Rectal smooth muscle tissue (tissue), 1 donor: Measurements from ENCODE around the gene IL16.

Source experiments
- H3K27ac ChIP-seq: one replicate; pipeline ENCODE4 v1.7.0; 2013; ENCODE audit warnings: low read depth, low read length, inconsistent platforms
- H3K27me3 ChIP-seq: one replicate; pipeline ENCODE4 v1.7.0; 2013; ENCODE audit warnings: low read length; ENCODE audit not compliant: control insufficient read depth, insufficient read depth
- H3K36me3 ChIP-seq: one replicate; pipeline ENCODE4 v1.7.0; 2013; ENCODE audit warnings: low read length; ENCODE audit not compliant: control insufficient read depth, insufficient read depth
- H3K4me1 ChIP-seq: one replicate; pipeline ENCODE4 v1.7.0; 2013; ENCODE audit warnings: low read length; ENCODE audit not compliant: control insufficient read depth, insufficient read depth
- H3K4me3 ChIP-seq: one replicate; pipeline ENCODE4 v1.7.0; 2013; ENCODE audit warnings: low read length
- H3K9ac ChIP-seq: one replicate; pipeline ENCODE4 v1.7.0; 2013; ENCODE audit warnings: low read length

Gene IL16

DNA sequence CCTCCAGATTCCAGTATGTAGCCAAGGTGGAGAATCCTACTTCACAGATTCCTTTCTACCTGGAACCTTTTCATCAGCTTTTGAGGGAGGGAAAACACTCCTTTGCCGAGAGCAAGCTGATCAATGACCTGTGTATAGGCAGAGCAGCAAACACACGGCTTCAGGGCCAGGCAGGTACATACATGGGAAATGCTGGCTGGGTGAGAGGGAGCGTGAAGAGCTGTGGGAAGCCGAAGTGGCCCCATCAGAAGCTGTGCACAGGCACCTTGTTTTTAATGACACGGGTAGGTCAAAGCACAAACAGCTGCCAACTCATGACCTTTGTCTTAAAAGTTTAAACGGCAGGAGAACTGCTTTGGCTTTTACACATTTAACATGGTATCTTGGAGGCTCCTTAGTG is 101.9 kb downstream of the IL16 start:
- Histone ChIP-seq H3K27ac (no peak overlapping the region), H3K27me3 (no peaks in the 10 kb centered on the region), H3K36me3 (peaks cover 2% of the 10 kb centered on the region), H3K9ac (peak overlapping the region; percentile 14), H3K4me3 (peak overlapping the region; percentile 64), H3K4me1 (no peaks in the 10 kb centered on the region)

DNA sequence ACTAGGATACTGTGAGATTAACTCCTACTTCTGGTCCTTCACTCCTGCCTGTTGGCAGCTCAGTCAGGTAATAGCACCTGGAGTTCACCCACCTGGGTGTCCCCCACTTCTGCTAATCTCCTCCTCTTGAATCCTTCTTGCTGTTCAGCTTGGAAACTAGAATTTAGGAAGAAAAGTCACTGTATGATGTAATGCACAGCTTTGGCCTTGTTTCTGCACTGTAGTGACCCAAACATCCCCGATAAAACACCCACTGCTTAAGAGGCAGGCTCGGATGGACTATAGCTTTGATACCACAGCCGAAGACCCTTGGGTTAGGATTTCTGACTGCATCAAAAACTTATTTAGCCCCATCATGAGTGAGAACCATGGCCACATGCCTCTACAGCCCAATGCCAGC is 102.5 kb downstream of the IL16 start:
- Histone ChIP-seq H3K9ac (no peak overlapping the region), H3K27ac (no peak overlapping the region), H3K4me3 (peak overlapping the region; percentile 64), H3K27me3 (no peaks in the 10 kb centered on the region), H3K4me1 (no peaks in the 10 kb centered on the region), H3K36me3 (peaks cover 2% of the 10 kb centered on the region)

DNA sequence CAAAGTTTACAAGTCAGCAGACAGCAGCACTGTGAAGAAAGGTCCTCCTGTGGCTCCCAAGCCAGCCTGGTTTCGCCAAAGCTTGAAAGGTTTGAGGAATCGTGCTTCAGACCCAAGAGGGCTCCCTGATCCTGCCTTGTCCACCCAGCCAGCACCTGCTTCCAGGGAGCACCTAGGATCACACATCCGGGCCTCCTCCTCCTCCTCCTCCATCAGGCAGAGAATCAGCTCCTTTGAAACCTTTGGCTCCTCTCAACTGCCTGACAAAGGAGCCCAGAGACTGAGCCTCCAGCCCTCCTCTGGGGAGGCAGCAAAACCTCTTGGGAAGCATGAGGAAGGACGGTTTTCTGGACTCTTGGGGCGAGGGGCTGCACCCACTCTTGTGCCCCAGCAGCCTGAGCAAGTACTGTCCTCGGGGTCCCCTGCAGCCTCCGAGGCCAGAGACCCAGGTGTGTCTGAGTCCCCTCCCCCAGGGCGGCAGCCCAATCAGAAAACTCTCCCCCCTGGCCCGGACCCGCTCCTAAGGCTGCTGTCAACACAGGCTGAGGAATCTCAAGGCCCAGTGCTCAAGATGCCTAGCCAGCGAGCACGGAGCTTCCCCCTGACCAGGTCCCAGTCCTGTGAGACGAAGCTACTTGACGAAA is 103.1 kb downstream of the IL16 start:
- H3K27ac ChIP-seq, result no peak overlapping the region
- H3K36me3 ChIP-seq, result peaks cover 5% of the 10 kb centered on the region
- H3K9ac ChIP-seq, result no peak overlapping the region
- H3K4me3 ChIP-seq, result peak overlapping the region; percentile 64
- H3K27me3 ChIP-seq, result no peaks in the 10 kb centered on the region
- no peaks in the 10 kb centered on the region for H3K4me1 ChIP-seq

DNA sequence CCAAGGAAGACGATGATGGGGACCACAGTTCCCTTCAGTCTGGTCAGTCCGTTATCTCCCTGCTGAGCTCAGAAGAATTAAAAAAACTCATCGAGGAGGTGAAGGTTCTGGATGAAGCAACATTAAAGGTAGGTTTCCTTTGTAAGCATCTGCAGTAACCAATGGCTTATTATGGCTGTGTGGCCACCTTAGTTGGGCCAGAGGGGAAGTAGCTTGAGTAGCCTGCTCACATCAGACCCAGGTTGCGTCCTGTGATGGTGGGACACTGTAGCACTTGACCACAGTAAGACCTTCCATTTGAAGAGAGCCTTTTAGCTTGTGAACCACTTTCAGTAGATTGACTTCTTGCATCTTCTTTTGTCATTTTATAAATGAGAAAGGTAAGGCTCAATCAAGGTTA is 104.7 kb downstream of the IL16 start:
- Histone ChIP-seq H3K36me3 (peaks cover 9% of the 10 kb centered on the region), H3K9ac (no peak overlapping the region), H3K27me3 (no peaks in the 10 kb centered on the region), H3K4me3 (peak overlapping the region; percentile 37), H3K27ac (no peak overlapping the region), H3K4me1 (no peaks in the 10 kb centered on the region)

DNA sequence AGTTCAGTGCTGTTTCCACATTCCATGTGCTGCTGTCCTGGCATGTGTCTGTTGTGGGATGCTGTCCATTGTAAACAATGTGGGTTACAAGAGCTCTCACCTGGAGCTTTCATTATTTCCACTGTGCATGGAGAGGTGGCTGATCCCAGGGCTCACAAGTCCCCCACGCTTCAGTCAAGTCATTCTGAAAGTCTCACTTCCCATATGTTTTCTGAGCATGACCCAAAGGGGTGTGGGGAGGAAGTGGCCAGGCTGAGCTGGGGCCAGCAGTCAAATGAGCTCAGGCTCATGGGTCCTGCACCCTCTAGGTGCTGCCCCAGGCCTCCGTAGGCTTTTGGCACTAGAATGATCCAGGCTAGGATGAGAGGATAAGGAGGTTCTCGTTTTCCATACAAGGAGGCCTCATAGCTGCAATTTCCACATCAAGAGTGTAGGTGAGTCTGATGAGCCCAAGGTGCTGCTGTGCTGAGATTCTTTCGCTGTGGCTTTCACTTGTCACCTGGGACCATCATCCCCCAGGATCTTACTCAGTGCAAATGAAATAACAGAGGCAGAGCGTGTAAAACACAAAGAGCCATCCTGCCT is 105.2 kb downstream of the IL16 start:
- no peaks in the 10 kb centered on the region for H3K27me3 ChIP-seq
- H3K4me1 ChIP-seq, result no peaks in the 10 kb centered on the region
- no peak overlapping the region for H3K9ac ChIP-seq
- H3K36me3 ChIP-seq, result peaks cover 9% of the 10 kb centered on the region
- H3K4me3 ChIP-seq, result peak overlapping the region; percentile 22
- H3K27ac ChIP-seq, result no peak overlapping the region

DNA sequence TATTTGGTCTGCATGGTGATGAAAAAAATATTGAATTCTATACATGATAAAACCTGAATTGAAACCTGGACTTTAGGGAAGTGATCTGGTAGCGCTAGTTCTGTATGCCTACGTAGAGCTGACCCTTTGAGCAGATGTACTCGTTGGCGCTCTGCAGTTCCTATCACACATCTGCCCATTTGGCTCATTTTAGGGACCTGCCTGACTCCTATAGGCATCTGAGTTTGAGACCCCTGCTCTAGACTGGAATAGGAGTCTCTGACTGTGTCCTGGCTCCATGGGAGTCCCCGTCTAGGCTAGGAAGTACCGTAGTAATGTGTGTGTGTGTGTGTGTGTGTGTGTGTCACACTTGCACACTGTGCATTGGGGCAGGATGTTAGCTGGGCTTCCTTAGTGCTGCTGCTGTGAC is 106.0 kb downstream of the IL16 start:
- Histone ChIP-seq H3K27ac (no peak overlapping the region), H3K4me3 (no peak overlapping the region), H3K36me3 (peaks cover 9% of the 10 kb centered on the region), H3K4me1 (no peaks in the 10 kb centered on the region), H3K27me3 (no peaks in the 10 kb centered on the region), H3K9ac (no peak overlapping the region)

DNA sequence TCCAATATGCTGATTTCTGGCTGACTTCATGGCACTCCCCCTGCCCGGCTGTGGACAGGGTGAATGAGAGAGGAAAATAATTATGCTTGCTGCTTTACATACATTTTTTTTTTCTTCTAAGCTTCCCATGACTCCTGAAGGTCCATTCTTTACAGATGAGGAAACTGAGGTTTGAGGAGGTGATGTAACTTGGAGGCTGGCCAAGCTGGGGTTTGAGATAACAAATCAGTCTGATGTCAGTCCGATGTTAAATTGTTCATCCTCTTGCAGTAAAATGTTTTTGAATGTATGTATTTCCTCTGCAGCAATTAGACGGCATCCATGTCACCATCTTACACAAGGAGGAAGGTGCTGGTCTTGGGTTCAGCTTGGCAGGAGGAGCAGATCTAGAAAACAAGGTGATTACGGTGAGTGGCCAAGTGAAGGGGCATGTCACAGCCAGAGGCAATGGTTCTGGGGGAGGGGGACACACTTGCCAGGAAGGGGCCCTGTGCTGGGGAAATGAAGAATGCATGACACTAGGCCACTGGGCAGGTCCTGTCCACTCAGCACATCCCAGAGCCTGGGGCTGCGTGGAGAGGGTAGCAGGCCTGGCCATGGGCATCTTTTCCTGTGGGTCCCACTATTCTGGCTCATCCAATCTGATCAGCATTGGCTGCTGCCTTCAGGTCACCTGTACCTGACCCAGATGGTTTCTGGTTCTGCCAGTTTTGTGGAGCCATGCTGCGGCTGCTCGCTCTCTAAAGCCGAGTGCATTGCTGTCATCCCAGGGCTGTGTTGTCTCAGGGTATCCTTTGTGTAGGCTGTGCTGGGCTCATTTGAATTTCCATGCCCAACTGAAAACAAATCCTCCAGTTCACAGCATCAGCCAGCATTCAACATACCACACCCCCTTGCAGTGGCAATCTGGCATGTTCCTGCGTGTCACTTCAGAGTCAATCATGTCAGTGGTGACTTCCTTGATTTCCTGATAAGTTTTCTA is 106.9 kb downstream of the IL16 start:
- H3K4me3 ChIP-seq, result peak overlapping the region; percentile 19
- no peak overlapping the region for H3K9ac ChIP-seq
- no peaks in the 10 kb centered on the region for H3K27me3 ChIP-seq
- no peaks in the 10 kb centered on the region for H3K4me1 ChIP-seq
- H3K36me3 ChIP-seq, result peaks cover 9% of the 10 kb centered on the region
- no peak overlapping the region for H3K27ac ChIP-seq

DNA sequence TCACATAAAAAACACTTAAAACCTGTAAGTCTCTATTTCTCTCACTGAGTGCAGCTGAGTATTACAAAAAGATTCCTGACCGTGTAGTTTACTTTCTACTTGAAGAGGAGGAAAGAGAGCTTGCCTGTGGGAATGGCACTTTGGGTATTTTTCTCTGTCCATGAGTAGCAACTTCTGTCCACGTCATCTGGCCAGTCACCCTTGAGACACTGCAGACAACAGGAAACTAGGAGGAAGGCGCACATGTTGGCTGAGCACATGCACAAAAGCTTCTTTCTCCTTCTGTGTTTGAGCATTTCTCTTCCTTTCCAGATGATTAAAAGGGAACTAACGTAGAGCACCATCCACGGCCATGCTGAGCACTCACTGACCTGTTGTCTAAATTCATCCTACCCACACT is 107.5 kb downstream of the IL16 start:
- H3K9ac ChIP-seq, result no peak overlapping the region
- no peak overlapping the region for H3K27ac ChIP-seq
- H3K36me3 ChIP-seq, result peaks cover 9% of the 10 kb centered on the region
- H3K4me3 ChIP-seq, result no peak overlapping the region
- H3K4me1 ChIP-seq, result no peaks in the 10 kb centered on the region
- no peaks in the 10 kb centered on the region for H3K27me3 ChIP-seq

DNA sequence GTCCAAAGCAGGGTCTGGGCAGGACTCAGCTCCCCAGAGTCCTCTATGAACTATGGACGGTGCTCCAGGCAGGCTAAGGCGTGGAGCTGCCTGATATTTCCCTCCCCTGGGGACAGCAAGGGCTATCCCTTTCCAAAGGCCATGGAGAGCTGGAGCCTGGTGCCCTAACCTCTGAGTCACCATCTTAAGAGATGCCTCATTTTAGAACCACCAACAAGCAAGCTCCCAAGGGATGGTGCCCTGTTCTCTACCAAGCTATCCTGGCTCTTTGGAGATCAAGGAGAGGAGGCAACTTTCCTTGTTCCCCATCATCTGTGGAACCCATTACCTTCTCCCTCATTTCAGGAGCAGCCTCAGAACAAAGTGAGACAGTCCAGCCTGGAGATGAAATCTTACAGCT is 111.6 kb downstream of the IL16 start:
- Histone ChIP-seq H3K27ac (no peak overlapping the region), H3K4me1 (peaks cover 3% of the 10 kb centered on the region), H3K36me3 (peaks cover 14% of the 10 kb centered on the region), H3K27me3 (no peaks in the 10 kb centered on the region), H3K4me3 (no peak overlapping the region), H3K9ac (no peak overlapping the region)

DNA sequence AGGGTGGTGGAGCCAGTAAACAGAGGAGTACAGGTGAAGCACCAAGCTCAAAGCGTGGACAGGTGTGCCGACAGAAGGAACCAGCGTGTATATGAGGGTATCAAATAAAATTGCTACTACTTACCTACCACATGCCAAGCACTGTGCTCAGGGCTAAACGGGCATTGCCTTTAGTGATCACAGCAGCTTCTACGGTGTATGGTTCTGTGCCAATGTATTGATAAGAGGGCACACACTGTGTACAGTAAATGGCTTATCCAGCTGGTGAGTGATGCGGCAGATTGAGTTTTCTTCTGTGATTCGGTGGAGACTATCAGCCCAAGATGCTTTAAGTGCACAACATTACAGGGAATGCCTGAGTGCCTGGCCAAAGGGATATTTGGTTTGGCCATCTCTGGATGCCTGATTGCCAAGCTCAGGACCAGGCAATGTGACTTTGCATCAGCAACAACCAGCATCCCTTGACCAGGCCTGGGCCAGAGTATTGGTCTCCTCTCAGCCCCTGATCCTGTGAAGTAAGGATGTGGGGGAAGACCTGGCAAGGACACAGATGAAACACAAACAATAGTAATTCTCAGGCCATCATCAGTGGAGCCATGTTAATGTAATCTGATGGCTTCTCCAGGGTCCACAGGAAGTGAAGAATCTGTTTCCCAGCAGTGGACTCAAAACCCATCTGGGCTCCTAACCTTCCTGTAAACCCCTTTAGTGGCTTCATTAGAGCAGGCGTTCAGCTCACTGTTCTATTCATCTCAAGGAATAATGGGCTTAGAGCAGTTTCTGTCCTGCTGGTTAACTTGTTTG is 113.2 kb downstream of the IL16 start:
- H3K4me3 ChIP-seq, result no peak overlapping the region
- H3K27ac ChIP-seq, result no peak overlapping the region
- H3K36me3 ChIP-seq, result peaks cover 13% of the 10 kb centered on the region
- no peak overlapping the region for H3K9ac ChIP-seq
- no peaks in the 10 kb centered on the region for H3K27me3 ChIP-seq
- H3K4me1 ChIP-seq, result peaks cover 5% of the 10 kb centered on the region

DNA sequence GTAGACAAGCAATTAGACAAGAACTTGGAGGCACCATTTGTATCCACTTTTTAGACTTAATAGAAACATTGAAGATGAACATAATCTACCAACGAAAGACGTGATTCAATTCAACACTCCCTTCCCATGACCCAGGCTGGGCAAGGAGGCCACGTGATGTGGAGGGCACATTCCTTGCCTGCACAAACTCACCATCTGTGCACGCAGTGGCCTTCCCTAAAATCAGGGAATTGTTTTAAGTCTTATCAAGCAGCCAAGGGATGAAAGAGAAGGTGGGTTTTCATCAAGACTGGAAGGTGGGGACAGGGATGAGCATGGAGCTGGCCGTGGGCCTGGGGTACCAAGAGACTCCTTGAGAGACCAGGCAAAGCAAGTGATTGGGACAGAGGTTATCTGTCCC is 113.8 kb downstream of the IL16 start:
- peaks cover 5% of the 10 kb centered on the region for H3K4me1 ChIP-seq
- no peak overlapping the region for H3K27ac ChIP-seq
- no peaks in the 10 kb centered on the region for H3K27me3 ChIP-seq
- H3K4me3 ChIP-seq, result no peak overlapping the region
- peaks cover 13% of the 10 kb centered on the region for H3K36me3 ChIP-seq
- H3K9ac ChIP-seq, result no peak overlapping the region
